HUES64 (cell line): Measurements from ENCODE around the gene MMP24.

Experiments used
- H3K27ac ChIP-seq: 2 replicates; pipeline ENCODE4 v1.7.0; 2013; ENCODE audit warnings: low read depth, low read length, inconsistent platforms
- H3K27me3 ChIP-seq: 2 replicates; pipeline ENCODE4 v1.6.1; 2013; ENCODE audit warnings: mild to moderate bottlenecking, low read length; ENCODE audit not compliant: insufficient read depth
- H3K36me3 ChIP-seq: 2 replicates; pipeline ENCODE4 v1.6.1; 2013; ENCODE audit warnings: mild to moderate bottlenecking, low read length; ENCODE audit not compliant: insufficient read depth
- H3K4me1 ChIP-seq: 2 replicates; pipeline ENCODE4 v1.6.1; 2013; ENCODE audit warnings: mild to moderate bottlenecking, low read length, moderate library complexity; ENCODE audit not compliant: insufficient read depth
- H3K4me3 ChIP-seq: 2 replicates; pipeline ENCODE4 v1.5.1; 2013; ENCODE audit warnings: mild to moderate bottlenecking, low read length, moderate library complexity
- H3K9ac ChIP-seq: 2 replicates; pipeline ENCODE4 v1.6.1; 2013; ENCODE audit warnings: mild to moderate bottlenecking, low read depth, low read length
- H3K9me3 ChIP-seq: 2 replicates; pipeline ENCODE4 v1.6.1; 2013; ENCODE audit warnings: low read depth, low read length; ENCODE audit not compliant: insufficient read depth
- WGBS: fragments of 150-250, 120-280 bp; methylation state at CpG from one replicate; pipeline ENCODE4 v1.1.7; 2013; ENCODE audit warnings: missing lambda C conversion rate; 5-methylcytosine and 5-hydroxymethylcytosine counted together

MMP24 gene

GRCh38 chr20:35319192-35319870 lies 92.8 kb downstream of the MMP24 start:
- Histone ChIP-seq H3K27me3 (no peaks in the 10 kb centered on the region), H3K27ac (no peak overlapping the region), H3K9ac (no peak overlapping the region), H3K36me3 (no peaks in the 10 kb centered on the region), H3K4me3 (no peak overlapping the region), H3K4me1 (peaks cover 24% of the 10 kb centered on the region; the same call in 1 of the 2 replicates), H3K9me3 (no peaks in the 10 kb centered on the region)
- WGBS = 96% methylated on average over 4 of the region's 5 CpGs

GRCh38 chr20:35319871-35320197 lies 93.3 kb downstream of the MMP24 start:
- Histone ChIP-seq H3K27ac (no peak overlapping the region), H3K36me3 (0 out of 2 replicates have a peak, but pooled peaks cover 2% of the 10 kb centered on the region), H3K9ac (no peak overlapping the region), H3K4me1 (peaks cover 24% of the 10 kb centered on the region; the same call in 1 of the 2 replicates), H3K9me3 (no peaks in the 10 kb centered on the region), H3K27me3 (no peaks in the 10 kb centered on the region), H3K4me3 (no peak overlapping the region)

DNA sequence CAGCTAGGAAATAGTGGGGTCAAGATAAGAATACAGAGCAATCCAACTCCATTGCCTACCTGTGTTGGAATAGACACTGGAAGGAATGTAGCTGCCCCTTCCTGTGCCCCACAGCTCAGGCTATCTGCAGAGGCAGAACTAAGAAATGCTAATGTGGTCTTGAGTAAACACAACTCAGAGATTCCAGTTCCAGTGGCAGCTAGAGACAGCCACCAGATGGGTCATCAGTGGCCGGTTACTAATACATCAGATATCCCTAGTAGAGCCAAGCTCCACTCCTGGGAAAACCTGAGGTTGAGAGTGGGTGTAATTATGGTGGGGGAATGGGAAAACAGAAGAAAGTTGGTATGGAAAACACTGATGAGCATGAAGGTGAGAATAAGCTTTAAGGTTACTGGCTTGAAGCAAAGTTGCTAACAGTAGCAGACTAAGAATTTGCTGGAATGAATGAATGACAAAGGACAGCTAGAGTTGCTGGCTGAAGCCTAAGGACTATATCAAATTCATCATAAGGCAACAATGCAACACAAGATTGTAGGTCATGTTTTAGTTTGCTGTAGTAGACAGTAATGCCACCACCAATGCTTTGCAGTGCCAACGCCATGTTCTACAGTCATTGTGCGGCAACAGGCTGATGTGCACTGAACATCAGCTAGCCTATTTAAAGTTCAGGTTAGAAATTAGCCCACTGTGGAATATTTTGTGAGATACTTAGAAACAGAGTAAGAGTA lies 94.1 kb downstream of the MMP24 start:
- WGBS = 91% methylated on average over 3 of the region's 3 CpGs
- Histone ChIP-seq H3K4me3 (no peak overlapping the region), H3K27me3 (no peaks in the 10 kb centered on the region), H3K36me3 (0 out of 2 replicates have a peak, but pooled peaks cover 4% of the 10 kb centered on the region), H3K9me3 (no peaks in the 10 kb centered on the region), H3K27ac (no peak overlapping the region), H3K9ac (no peak overlapping the region), H3K4me1 (peaks cover 17% of the 10 kb centered on the region; the same call in 1 of the 2 replicates)

DNA sequence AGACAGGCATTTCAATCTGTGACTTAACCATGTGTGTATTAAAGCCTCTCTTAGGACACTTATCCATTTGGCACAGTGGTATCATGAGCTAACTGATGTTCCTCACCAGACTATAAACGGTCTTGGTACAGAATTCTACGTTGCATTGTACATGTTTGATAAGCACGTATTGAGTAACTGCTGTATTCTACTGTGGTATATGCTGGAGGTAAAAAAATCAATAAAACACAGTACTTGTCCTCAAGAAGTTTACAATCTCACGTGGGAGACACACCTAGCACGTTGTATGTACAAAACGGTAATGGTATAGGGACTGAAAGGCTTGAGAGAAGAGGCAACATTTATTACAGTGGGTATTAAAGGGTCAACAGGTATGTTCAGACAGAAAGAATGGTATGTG lies 98.9 kb downstream of the MMP24 start:
- WGBS = 90% methylated on average over 6 of the region's 6 CpGs
- Histone ChIP-seq H3K4me3 (no peak overlapping the region), H3K36me3 (0 out of 2 replicates have a peak, but pooled peaks cover 4% of the 10 kb centered on the region), H3K27me3 (no peaks in the 10 kb centered on the region), H3K9me3 (no peaks in the 10 kb centered on the region), H3K4me1 (peaks cover 8% of the 10 kb centered on the region), H3K9ac (no peak overlapping the region), H3K27ac (no peak overlapping the region)

DNA sequence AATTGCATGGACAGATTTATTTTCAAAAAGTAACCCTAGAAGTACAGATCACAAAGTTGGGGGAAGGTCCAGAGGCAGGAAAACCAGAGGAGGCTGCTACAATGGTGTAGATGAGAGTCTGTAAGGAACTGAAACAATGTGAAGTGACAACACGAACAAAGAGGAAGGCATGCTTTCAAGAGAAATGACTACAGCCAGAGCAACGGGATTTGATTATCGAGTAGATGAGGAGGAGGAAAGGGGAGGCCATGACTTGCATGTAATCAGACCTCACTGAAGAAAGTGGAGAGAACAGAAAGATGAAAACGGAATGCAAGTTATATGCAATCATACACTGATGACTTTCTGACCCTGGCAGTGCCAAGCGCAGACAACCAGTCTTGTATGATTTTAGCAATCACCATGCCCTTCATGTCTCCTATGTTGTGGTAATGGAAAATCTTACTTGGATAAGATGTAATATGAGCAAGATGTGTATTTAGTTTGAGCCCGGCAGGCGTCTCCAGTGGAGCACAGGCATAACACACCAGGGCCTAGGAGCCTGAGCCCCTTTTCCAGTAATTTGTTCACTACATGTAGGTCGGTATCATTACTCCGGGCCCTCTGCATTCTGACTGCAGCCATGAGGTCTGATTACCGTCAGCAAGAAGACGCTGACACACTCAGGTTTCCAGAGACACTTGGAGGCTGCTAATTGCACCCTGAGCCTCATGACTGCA lies 99.7 kb downstream of the MMP24 start:
- H3K4me3 ChIP-seq = no peak overlapping the region
- no peak overlapping the region for H3K9ac ChIP-seq
- H3K27ac ChIP-seq = no peak overlapping the region
- no peaks in the 10 kb centered on the region for H3K9me3 ChIP-seq
- peaks cover 2% of the 10 kb centered on the region; the same call in 1 of the 2 replicates for H3K4me1 ChIP-seq
- H3K36me3 ChIP-seq = 0 out of 2 replicates have a peak, but pooled peaks cover 4% of the 10 kb centered on the region
- H3K27me3 ChIP-seq = no peaks in the 10 kb centered on the region
- 89% methylated on average over 11 of the region's 11 CpGs for WGBS
